ENCODE results near the gene ERC1. TPM values are rescaled to one million over a fixed set of nuclear protein-coding genes. Genes with fewer than 3 reads are reported as not detected.
A peak's percentile ranks its signal among the peaks of the same experiment; 100 is the strongest.

Gene ERC1
- total RNA-seq, 1 experiment from 2014 or later: 7.7 TPM

GRCh38 chr12:1532375-1533165 is 541.5 kb downstream of the ERC1 start:
- DNase-seq (ENCODE audit: low spot score): no peak

GRCh38 chr12:1533205-1533601 is 542.2 kb downstream of the ERC1 start:
- DNase-seq (ENCODE audit: low spot score): no peak

GRCh38 chr12:1533602-1534304 is 542.7 kb downstream of the ERC1 start:
- no peak for DNase-seq (ENCODE audit: low spot score)

- DNase-seq (ENCODE audit: low spot score): no peak
These were observed 543.7 kb downstream of the ERC1 start for GRCh38 chr12:1534748-1535147.

GRCh38 chr12:1536817-1537216 is 545.8 kb downstream of the ERC1 start:
- DNase-seq (ENCODE audit: low spot score): no peak

- DNase-seq (ENCODE audit: low spot score): no peak
These were observed 548.1 kb downstream of the ERC1 start for GRCh38 chr12:1539135-1539534.

GRCh38 chr12:1540690-1541089 is 549.7 kb downstream of the ERC1 start:
- peak; percentile 18 for DNase-seq (ENCODE audit: low spot score)

GRCh38 chr12:1542599-1542998 is 551.6 kb downstream of the ERC1 start:
- DNase-seq (ENCODE audit: low spot score): no peak

GRCh38 chr12:1544996-1545700 is 554.1 kb downstream of the ERC1 start:
- no peak for DNase-seq (ENCODE audit: low spot score)

Other genes starting within 250 kb of the ERC1 start
- gene WNK1, start 238.6 kb upstream of the ERC1 start, total RNA-seq (2014; rRNA removed; shearing (Covaris generic)): 16.3 and 18.0 TPM in 2 replicates
- 5.1 and 5.3 TPM in 2 replicates for gene RAD52, start 41.5 kb upstream of the ERC1 start, total RNA-seq (2014; rRNA removed; shearing (Covaris generic))

Measured in A172 (cell line).